ENCODE data around the gene RASAL1.

RASAL1 gene

DNA sequence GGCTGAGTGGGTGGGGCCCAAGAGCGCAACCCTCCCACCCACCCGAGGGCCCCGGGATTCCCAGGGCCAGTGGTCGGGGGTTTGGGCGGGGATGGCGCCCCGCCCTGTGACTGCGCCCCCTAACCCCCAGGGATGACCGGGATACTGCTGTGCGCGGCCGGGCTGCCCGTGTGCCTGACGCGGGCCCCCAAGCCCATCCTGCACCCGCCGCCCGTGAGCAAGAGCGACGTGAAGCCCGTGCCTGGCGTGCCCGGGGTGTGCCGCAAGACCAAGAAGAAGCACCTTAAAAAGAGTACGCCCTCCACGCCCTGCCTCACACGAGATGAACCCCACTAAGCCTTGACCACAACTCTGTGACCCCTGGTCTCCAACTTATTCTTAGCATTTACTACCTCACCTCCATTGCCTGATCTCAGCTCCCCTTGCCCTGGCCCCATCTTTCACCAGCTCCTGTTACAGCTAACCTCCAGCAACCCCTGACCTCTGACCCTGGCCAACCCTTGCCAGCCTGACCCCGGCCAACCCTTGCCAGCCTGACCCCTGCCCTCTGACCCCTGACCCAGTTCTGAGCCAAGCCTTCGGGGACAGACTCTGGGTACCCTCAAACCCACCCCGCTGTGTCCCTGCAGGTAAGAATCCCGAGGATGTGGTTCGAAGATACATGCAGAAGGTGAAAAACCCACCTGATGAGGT lies 42.0 kb downstream of the RASAL1 start:
- no peak for DNase-seq

GRCh38 chr12:113092607-113093408 lies 42.8 kb downstream of the RASAL1 start:
- DNase-seq = no peak

DNA sequence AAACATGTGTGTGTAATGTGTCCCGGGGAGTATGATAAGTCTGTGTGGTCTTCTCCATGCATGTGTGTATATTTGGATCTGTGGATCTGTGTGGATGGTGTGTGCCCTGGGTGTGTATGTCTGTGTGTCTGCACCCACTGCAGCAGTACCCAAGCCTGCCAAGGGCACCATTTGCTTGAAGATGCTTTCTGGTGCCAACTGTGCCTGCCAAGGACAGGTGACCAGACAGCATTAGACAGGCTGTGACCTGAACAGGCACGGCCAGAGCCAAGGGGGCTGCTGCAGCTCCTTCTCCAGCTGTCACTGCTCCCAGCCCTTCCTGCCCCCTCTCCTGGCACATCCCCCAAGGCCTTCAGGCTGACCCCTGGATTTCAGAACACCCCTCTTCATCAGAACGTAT lies 44.1 kb downstream of the RASAL1 start:
- no peak for DNase-seq

DNA sequence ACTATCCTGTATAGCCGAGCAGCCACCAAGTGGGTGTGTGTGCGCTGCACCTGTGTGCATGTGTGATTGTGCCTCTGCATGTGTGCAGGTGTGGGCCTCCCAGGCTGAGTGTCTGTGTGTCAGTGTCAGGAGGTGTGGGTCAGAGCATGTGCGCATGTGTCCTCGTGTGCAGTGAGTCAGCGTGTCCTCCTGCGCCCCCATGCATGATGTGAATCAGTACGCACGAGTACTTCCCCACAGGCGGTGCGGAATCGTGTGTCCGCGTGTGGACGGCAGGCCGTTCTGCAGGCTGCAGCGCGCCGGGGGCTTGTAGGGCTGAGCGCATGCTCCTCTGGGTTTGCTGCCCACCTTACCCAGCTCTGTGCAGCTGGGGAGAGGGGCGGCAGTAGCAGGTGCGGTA lies 44.8 kb downstream of the RASAL1 start:
- DNase-seq = no peak

GRCh38 chr12:113089839-113090238 lies 45.7 kb downstream of the RASAL1 start:
- no peak for DNase-seq

GRCh38 chr12:113088971-113089756 lies 46.4 kb downstream of the RASAL1 start:
- no peak for DNase-seq

- no peak for DNase-seq
Measured at GRCh38 chr12:113088037-113088436, 47.5 kb downstream of the RASAL1 start.

- DNase-seq = no peak
Measured at GRCh38 chr12:113087193-113087592, 48.4 kb downstream of the RASAL1 start.

- no peak for DNase-seq
Measured at GRCh38 chr12:113086249-113087164, 49.1 kb downstream of the RASAL1 start.

- DNase-seq = no peak
Measured at GRCh38 chr12:113083863-113084435, 51.6 kb downstream of the RASAL1 start.

DNA sequence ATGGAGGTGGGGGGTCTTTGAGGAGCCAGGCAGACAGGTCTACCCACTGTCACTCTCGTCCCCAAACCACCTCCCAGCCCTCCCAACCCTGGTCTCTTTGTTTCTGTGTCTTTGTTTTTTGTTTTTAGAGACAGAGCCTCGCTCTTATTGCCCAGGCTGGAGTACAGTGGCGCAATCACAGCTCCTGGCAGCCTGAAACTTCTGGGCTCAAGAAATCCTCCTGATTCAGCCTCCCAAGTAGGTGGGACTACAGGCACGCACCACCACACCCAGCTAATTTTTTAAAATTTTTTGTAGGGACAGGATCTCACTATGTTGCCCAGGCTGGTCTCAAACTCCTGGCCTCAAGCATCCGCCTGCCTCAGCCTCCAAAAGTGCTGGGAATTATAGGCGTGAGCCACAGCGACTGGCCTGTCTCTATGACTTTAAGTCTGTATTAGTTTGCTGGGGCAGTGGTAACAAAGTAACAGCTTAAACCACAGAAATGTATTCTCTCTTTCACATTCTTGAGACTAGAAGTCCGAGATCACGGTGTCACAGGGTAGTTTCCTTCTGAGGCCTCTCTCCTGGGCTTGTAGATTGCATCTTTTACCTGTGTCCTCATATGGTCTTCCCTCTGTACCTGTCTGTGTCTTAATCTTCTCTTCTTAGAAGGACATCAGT lies 52.9 kb downstream of the RASAL1 start:
- no peak for DNase-seq

- DNase-seq = no peak
Measured at GRCh38 chr12:113081873-113082272, 53.7 kb downstream of the RASAL1 start.

- no peak for DNase-seq
Measured at GRCh38 chr12:113077859-113078255, 57.7 kb downstream of the RASAL1 start.

DNA sequence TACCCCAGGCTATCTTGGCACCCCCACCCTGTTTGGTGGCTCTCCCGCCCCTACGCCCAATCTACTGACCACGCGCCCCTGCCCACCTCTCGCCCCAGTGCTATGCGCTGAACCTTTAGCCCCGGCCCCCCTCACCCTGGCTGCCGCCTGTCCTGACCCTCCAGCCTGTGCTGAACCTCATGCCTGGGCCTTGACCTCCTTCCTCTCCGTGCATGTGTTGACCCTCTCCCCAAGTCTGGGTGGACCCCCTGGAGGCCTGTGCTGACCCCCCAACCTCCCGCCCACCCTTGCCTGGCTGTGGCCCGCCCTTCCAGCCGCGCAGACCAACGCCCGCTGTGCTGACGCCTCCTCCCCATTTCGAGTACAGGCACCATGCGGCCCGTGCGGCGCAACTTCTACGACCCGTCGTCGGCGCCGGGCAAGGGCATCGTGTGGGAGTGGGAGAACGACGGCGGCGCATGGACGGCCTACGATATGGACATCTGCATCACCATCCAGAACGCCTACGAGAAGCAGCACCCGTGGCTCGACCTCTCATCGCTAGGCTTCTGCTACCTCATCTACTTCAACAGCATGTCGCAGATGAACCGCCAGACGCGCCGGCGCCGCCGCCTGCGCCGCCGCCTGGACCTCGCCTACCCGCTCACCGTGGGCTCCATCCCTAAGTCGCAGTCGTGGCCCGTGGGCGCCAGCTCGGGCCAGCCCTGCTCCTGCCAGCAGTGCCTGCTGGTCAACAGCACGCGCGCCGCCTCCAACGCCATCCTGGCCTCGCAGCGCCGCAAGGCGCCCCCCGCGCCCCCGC lies 58.3 kb downstream of the RASAL1 start:
- DNase-seq = no peak

- DNase-seq = no peak
Measured at GRCh38 chr12:113075137-113075683, 60.4 kb downstream of the RASAL1 start.

- DNase-seq = no peak
Measured at GRCh38 chr12:113073586-113073985, 62.0 kb downstream of the RASAL1 start.

GRCh38 chr12:113072136-113072535 lies 63.4 kb downstream of the RASAL1 start:
- DNase-seq = peak; percentile 55

- DNase-seq = peak; percentile 97
Measured at GRCh38 chr12:113071135-113072112, 64.1 kb downstream of the RASAL1 start.

Measured in NCI-H146 (cell line).